Right atrium auricular region (tissue), 2 donors: ENCODE data around the gene KCTD18. TPM values are rescaled to one million over a fixed set of nuclear protein-coding genes. Genes with fewer than 3 reads are reported as not detected.

Experiments used
- DNase-seq: peaks from one replicate; pipeline ENCODE4 v3.0.0-alpha.2; 2019; ENCODE audit warnings: low spot score
- H3K27ac ChIP-seq, 2 donors: fragments of 200-600 bp; sonication (generic); 1 replicate in 1 of 2; 2 replicates in 1 of 2; pipeline ENCODE4 v1.5.1; 2016 to 2019
- H3K27me3 ChIP-seq, 2 donors: fragments of 200-600 bp; sonication (generic); one replicate each; pipeline versions ENCODE4 v1.5.1 to v1.6.0; 2017 to 2019
- H3K36me3 ChIP-seq: fragments of 200-600 bp; sonication (generic); one replicate; pipeline ENCODE4 v1.5.1; 2016
- H3K4me1 ChIP-seq, 2 donors: fragments of 200-600 bp; sonication (generic); one replicate each; pipeline versions ENCODE4 v1.5.1 to v1.6.0; 2017 to 2019
- H3K4me3 ChIP-seq, 2 donors: fragments of 200-600 bp; sonication (generic); 1 replicate in 1 of 2; 2 replicates in 1 of 2; pipeline ENCODE4 v1.5.1; 2017 to 2019; ENCODE audit warnings: mild to moderate bottlenecking in 1 of 2, moderate library complexity in 1 of 2
- H3K9me3 ChIP-seq, 2 donors: fragments of 200-600 bp; sonication (generic); one replicate each; pipeline ENCODE4 v1.5.1; 2019
- CTCF ChIP-seq, 2 donors: fragments of 200-600 bp; sonication (generic); IDR thresholded peaks; one replicate each; pipeline ENCODE4 v1.5.1; 2019; ENCODE audit warnings: antibody characterized with exemption in 2 of 2
- total RNA-seq, 2 donors: library from RNA; depleted of rRNA; stranded (reverse); fragments of >200 nt; gene quantifications; one replicate each; pipeline ENCODE4 v1.1.0, GENCODE V29; 2016

Gene KCTD18
- total RNA-seq, 2 donors from 2014 or later: 11.9 to 16.4 TPM

- DNase-seq: no peak
- H3K27ac ChIP-seq: no peak overlapping the region
- peaks cover 0 to 2% of the 10 kb centered on the region in 2 donors for H3K4me1 ChIP-seq
- peaks cover 10% of the 10 kb centered on the region for H3K36me3 ChIP-seq
- no peaks in the 10 kb centered on the region for H3K9me3 ChIP-seq
- H3K4me3 ChIP-seq: no peak overlapping the region
- H3K27me3 ChIP-seq: no peaks in the 10 kb centered on the region
- no peak for TF ChIP-seq CTCF (IDR thresholded peaks at IDR 0.05)
Measured at GRCh38 chr2:200450288-200450687, 59.6 kb downstream of the KCTD18 start.

- Histone ChIP-seq H3K36me3 (peaks cover 10% of the 10 kb centered on the region), H3K9me3 (no peaks in the 10 kb centered on the region), H3K4me3 (no peak overlapping the region), H3K27ac (no peak overlapping the region), H3K4me1 (no peaks in the 10 kb centered on the region), H3K27me3 (no peaks in the 10 kb centered on the region)
- DNase-seq: no peak
- no peak for TF ChIP-seq CTCF (IDR thresholded peaks at IDR 0.05)
Measured at GRCh38 chr2:200449149-200449548, 60.7 kb downstream of the KCTD18 start.

DNA sequence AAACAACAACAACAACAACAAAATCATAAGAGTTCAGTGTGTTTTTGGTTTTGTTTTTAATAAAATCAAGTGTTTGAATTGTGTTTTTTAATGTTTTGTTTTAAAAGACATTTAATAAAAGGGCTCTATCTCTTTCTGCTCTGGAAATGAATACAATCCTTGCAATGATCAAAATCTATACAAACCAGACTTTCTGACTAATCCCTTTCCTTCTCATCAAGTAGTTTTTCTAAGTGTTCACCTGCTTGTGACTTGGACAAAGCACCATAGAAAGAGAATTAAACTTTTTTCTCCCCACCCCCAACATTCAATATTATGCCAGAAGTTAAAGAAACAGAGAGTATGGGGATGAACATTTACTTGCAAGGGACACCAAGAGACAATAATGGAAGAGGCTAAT lies 61.4 kb downstream of the KCTD18 start:
- H3K4me3 ChIP-seq: no peak overlapping the region
- H3K27me3 ChIP-seq: no peaks in the 10 kb centered on the region
- no peaks in the 10 kb centered on the region for H3K4me1 ChIP-seq
- no peaks in the 10 kb centered on the region for H3K9me3 ChIP-seq
- TF ChIP-seq CTCF (IDR thresholded peaks at IDR 0.05): no peak
- no peak overlapping the region for H3K27ac ChIP-seq
- H3K36me3 ChIP-seq: peaks cover 10% of the 10 kb centered on the region
- DNase-seq: no peak

- Histone ChIP-seq H3K27me3 (no peaks in the 10 kb centered on the region), H3K4me1 (no peaks in the 10 kb centered on the region), H3K36me3 (peaks cover 10% of the 10 kb centered on the region), H3K27ac (no peak overlapping the region), H3K4me3 (no peak overlapping the region), H3K9me3 (no peaks in the 10 kb centered on the region)
- DNase-seq: no peak
- TF ChIP-seq CTCF (IDR thresholded peaks at IDR 0.05): no peak
Measured at GRCh38 chr2:200447139-200447855, 62.6 kb downstream of the KCTD18 start.

GRCh38 chr2:200446612-200447011 lies 63.3 kb downstream of the KCTD18 start:
- H3K36me3 ChIP-seq: peaks cover 10% of the 10 kb centered on the region
- TF ChIP-seq CTCF (IDR thresholded peaks at IDR 0.05): no peak
- no peaks in the 10 kb centered on the region for H3K9me3 ChIP-seq
- no peaks in the 10 kb centered on the region for H3K4me1 ChIP-seq
- H3K4me3 ChIP-seq: no peak overlapping the region
- no peak for DNase-seq
- no peak overlapping the region for H3K27ac ChIP-seq
- H3K27me3 ChIP-seq: no peaks in the 10 kb centered on the region

DNA sequence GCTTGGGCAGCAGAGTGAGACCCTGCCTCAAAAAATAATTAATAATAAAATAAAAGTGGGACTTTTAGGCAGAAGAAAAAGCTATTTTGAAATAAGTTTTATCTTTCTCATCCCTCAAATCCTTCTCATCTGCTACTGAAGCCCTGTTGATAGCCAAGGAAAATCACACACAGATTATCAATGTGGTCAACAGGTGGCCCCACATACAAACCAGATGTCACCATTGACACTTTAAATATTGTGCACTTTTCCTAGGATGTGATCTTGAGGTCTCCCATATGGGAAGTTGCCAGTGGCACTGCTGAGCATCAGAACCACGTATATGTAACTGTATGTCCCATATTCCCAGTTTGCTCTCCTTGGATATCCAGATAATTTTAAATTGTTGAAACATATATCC lies 64.6 kb downstream of the KCTD18 start:
- Histone ChIP-seq H3K4me3 (no peak overlapping the region), H3K36me3 (peaks cover 4% of the 10 kb centered on the region), H3K27ac (no peak overlapping the region), H3K4me1 (no peaks in the 10 kb centered on the region), H3K27me3 (no peaks in the 10 kb centered on the region), H3K9me3 (no peaks in the 10 kb centered on the region)
- DNase-seq: no peak
- TF ChIP-seq CTCF (IDR thresholded peaks at IDR 0.05): no peak
